Tracheal epithelial cell (primary cell): ENCODE measurements around the gene ESPL1. TPM values are rescaled to one million over a fixed set of nuclear protein-coding genes. Genes with fewer than 3 reads are reported as not detected.

Experiments
- total RNA-seq: library from RNA; depleted of rRNA; stranded (reverse); fragments of >200 nt; gene quantifications from 2 replicates; pipeline ENCODE4 v1.2.1, GENCODE V29; 2014

Gene ESPL1
- 0.64 and 1.4 TPM in 2 replicates for total RNA-seq

GRCh38 chr12:53267999-53268629 lies at the start of gene ESPL1:
ESPL1 (plus strand) TSS chr12:53268299; CDS start chr12:53268767, 468 bp downstream.

GRCh38 chr12:53231921-53232645 lies 36.0 kb upstream of the ESPL1 start, which contains the start of gene RARG:
RARG (minus strand) TSS chr12:53232209; CDS start chr12:53227545, 4,664 bp downstream.

GRCh38 chr12:53295070-53295890 lies 27.2 kb downstream of the ESPL1 start, which contains the start of gene PFDN5:
PFDN5 (plus strand) TSS chr12:53295542; CDS start chr12:53295568, 26 bp downstream.

DNA sequence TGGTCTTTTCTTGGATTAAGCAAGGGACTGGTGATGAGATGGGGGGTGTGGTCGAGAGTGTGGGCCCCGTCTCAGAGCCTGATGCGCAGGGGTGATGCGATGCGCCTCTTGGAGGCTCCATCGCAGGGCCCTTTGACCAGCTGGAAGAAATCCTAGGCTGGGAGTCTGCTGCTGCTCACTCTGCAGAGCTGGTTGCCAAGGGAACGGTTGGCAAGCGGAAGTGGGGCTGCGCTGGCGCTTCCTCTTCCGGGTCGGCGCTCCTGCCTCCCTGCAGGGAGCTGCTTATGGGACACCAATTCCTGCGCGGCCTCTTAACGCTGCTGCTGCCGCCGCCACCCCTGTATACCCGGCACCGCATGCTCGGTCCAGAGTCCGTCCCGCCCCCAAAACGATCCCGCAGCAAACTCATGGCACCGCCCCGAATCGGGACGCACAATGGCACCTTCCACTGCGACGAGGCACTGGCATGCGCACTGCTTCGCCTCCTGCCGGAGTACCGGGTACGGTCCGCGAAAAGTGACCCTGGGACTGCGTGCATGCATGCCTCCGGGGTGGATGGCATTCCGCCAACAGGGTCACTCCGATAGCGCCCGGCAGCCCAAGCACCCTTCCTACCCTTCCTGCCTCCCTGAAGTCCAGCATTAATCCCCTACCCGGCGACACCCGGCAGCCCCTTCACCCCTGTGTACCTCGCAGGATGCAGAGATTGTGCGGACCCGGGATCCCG lies 31.5 kb downstream of the ESPL1 start, which contains the start of gene MYG1:
Gene MYG1, plus strand, starts transcription at position 242 of the 727 bp plus-strand sequence. Its CDS starts 43 bp downstream, at position 285.

DNA sequence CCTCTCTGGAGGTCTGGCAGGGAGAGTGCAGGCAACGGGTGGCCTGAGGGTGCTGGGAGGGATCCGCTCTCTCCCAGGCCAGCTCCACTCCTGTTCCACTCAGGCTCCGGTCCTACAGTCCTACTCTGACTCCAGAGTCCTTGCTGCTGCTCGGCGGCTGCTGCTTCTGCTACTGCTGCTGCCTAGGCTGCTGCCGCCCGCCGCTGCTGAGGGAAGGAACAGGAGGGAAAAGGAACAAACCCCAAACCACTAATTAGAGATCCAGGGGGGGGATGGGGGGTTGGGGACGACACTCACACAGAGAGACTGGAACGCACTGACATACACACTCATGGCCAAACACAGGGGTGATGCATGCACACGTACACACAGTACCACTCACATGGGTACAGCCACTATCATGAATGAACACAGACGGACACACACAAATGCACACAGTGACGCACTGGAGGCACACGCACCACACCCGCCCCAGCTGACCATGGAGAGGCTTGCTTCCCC lies 68.1 kb downstream of the ESPL1 start, which contains the start of gene SP7:
Gene SP7, minus strand, starts transcription at position 174 of the 501 bp plus-strand sequence. CDS start 708 bp downstream, outside the sequence.

Other genes starting within 250 kb of the ESPL1 start
- 0.43 and 2.7 TPM in 2 replicates for gene TNS2, start 218.2 kb upstream of the ESPL1 start, total RNA-seq
- 9.0 and 17.1 TPM in 2 replicates for gene SPRYD3, start 188.9 kb upstream of the ESPL1 start, total RNA-seq
- 37.1 and 76.5 TPM in 2 replicates for gene IGFBP6, start 170.6 kb upstream of the ESPL1 start, total RNA-seq
- not detected in 2 replicates for gene SOAT2, start 164.8 kb upstream of the ESPL1 start, total RNA-seq
- gene ZNF740, start 87.6 kb upstream of the ESPL1 start, total RNA-seq: 8.9 and 10.7 TPM in 2 replicates
- gene CSAD, start 87.4 kb upstream of the ESPL1 start, total RNA-seq: 1.5 and 3.4 TPM in 2 replicates
- 3.4 and 9.4 TPM in 2 replicates for gene ITGB7, start 61.0 kb upstream of the ESPL1 start, total RNA-seq
- gene RARG, start 36.1 kb upstream of the ESPL1 start, total RNA-seq: 35.9 and 65.4 TPM in 2 replicates
- 326 and 408 TPM in 2 replicates for gene PFDN5, start 27.2 kb downstream of the ESPL1 start, total RNA-seq
- gene MYG1, start 31.4 kb downstream of the ESPL1 start, total RNA-seq: 34.5 and 43.1 TPM in 2 replicates
- 26.2 and 26.7 TPM in 2 replicates for gene AAAS, start 53.3 kb downstream of the ESPL1 start, total RNA-seq
- not detected in 2 replicates for gene SP7, start 68.1 kb downstream of the ESPL1 start, total RNA-seq
- 19.3 and 34.3 TPM in 2 replicates for gene SP1, start 111.9 kb downstream of the ESPL1 start, total RNA-seq
- not detected in 2 replicates for gene AMHR2, start 155.6 kb downstream of the ESPL1 start, total RNA-seq
- 26.7 and 33.9 TPM in 2 replicates for gene PRR13, start 173.4 kb downstream of the ESPL1 start, total RNA-seq
- 176 and 182 TPM in 2 replicates for gene PCBP2, start 183.8 kb downstream of the ESPL1 start, total RNA-seq
- gene MAP3K12, start 231.2 kb downstream of the ESPL1 start, total RNA-seq: 4.7 and 5.3 TPM in 2 replicates
- gene TARBP2, start 233.0 kb downstream of the ESPL1 start, total RNA-seq: 37.9 and 39.3 TPM in 2 replicates
- not detected in 2 replicates for gene NPFF, start 239.2 kb downstream of the ESPL1 start, total RNA-seq